K562 (cell line): ENCODE measurements around the gene SRCAP. TPM values are rescaled to one million over a fixed set of nuclear protein-coding genes. Genes with fewer than 3 reads are reported as not detected.

Source experiments
- CBX8 ChIP-seq: fragments of 200-600 bp; sonication (generic); IDR thresholded peaks from 2 replicates; pipeline ENCODE4 v1.6.1; 2012; ENCODE audit warnings: borderline replicate concordance, mixed run types, low read depth, mild to moderate bottlenecking, moderate library complexity, mixed read lengths, low read length, control low read depth, inconsistent platforms; ENCODE audit not compliant: poor library complexity, severe bottlenecking; ENCODE audit errors: extremely low read depth
- CCNT2 ChIP-seq: IDR thresholded peaks from 2 replicates; pipeline ENCODE4 v1.6.1; 2011; ENCODE audit warnings: borderline replicate concordance, low read depth, mild to moderate bottlenecking, moderate library complexity, mixed read lengths, low read length; ENCODE audit not compliant: insufficient read length; ENCODE audit errors: extremely low read depth
- CREBBP ChIP-seq: IDR thresholded peaks from one replicate; pipeline ENCODE4 v1.6.1; 2012; ENCODE audit warnings: low read depth, mild to moderate bottlenecking, control low read depth, inconsistent platforms, low read length
- DPF2 ChIP-seq: fragments of 450-650 bp; IDR thresholded peaks from 2 replicates; pipeline ENCODE4 v1.6.1; 2016
- ETS2 ChIP-seq: IDR thresholded peaks from 2 replicates; pipeline ENCODE4 v1.6.1; 2016; ENCODE audit warnings: borderline replicate concordance, missing genetic modification characterization, mild to moderate bottlenecking, moderate library complexity, missing compliant biosample characterization; ENCODE audit not compliant: poor library complexity, severe bottlenecking
- KLF16 ChIP-seq: IDR thresholded peaks from 2 replicates; pipeline ENCODE4 v1.6.1; 2016; ENCODE audit warnings: antibody characterized with exemption
- SAFB2 ChIP-seq: fragments of 200-400 bp; formaldehyde crosslinking; IDR thresholded peaks from 2 replicates; pipeline ENCODE4 v1.6.1; 2018; ENCODE audit warnings: borderline replicate concordance, low read length, low read depth, moderate library complexity; ENCODE audit not compliant: severe bottlenecking
- ZNF224 ChIP-seq: sonication (generic); formaldehyde crosslinking; IDR thresholded peaks from 2 replicates; pipeline ENCODE4 v1.8.0; 2022; ENCODE audit warnings: mild to moderate bottlenecking, missing genetic modification reagents
- ZNF507 ChIP-seq: conservative IDR thresholded peaks from 2 replicates; pipeline ENCODE4 v1.6.1; 2017; ENCODE audit warnings: missing genetic modification characterization, missing compliant biosample characterization
- ZSCAN29 ChIP-seq: fragments of 450-650 bp; IDR thresholded peaks from 2 replicates; pipeline ENCODE4 v1.6.1; 2017
- polyA plus RNA-seq, 8 experiments: library from polyadenylated mRNA; depleted of rRNA in 4 of 8; stranded (reverse) in 5 of 8; unstranded in 3 of 8; fragments of >200 nt; fragmentation: Nextera tagmentation in 2 of 8; fragmentation: Illumina TruSeq in 1 of 8; extraction: Ambion mirVana in 2 of 8; extraction: Trizol in 1 of 8; gene quantifications; 2 replicates each; pipeline versions ENCODE4 v1.2.1 to v1.2.3, GENCODE V29; 2011 to 2014; ENCODE audit warnings: inconsistent platforms in 1 of 8, missing spikeins in 1 of 8
- total RNA-seq, 7 experiments: library from RNA; depleted of rRNA in 6 of 7; stranded (reverse); fragments of >200 nt in 6 of 7; fragmentation: Illumina TruSeq in 2 of 7; extraction: Trizol in 2 of 7; gene quantifications; 2 replicates each; pipeline versions ENCODE4 v1.2.1 to v1.2.3, GENCODE V29; 2011 to 2021; ENCODE audit warnings: low replicate concordance in 1 of 7
- TF ChIP-seq, protein P1 (sequence below), 2 experiments: fragments of 450-650 bp; IDR thresholded peaks; 2 replicates each; pipeline ENCODE4 v1.6.1; 2018; ENCODE audit warnings: mild to moderate bottlenecking in 2 of 2, low read depth in 1 of 2; ENCODE audit not compliant: partially characterized antibody in 2 of 2
- TF ChIP-seq, protein P2 (sequence below): sonication (generic); formaldehyde crosslinking; IDR thresholded peaks from 2 replicates; pipeline ENCODE4 v1.5.0; 2020; ENCODE audit warnings: missing genetic modification reagents
- TF ChIP-seq, protein P3 (sequence below), 3 experiments: IDR thresholded peaks in 2 of 3; conservative IDR thresholded peaks in 1 of 3; 2 replicates each; pipeline ENCODE4 v1.5.1; 2011 to 2012; ENCODE audit warnings: low read length in 3 of 3, mild to moderate bottlenecking in 3 of 3, control low read depth in 2 of 3, improper control_type of control experiment in 1 of 3, inconsistent platforms in 1 of 3, low read depth in 1 of 3, mixed read lengths in 1 of 3, moderate library complexity in 1 of 3; ENCODE audit not compliant: insufficient read depth in 2 of 3
- TF ChIP-seq, protein P4 (sequence below): fragments of 450-650 bp; conservative IDR thresholded peaks from 2 replicates; pipeline ENCODE4 v1.6.1; 2016; ENCODE audit warnings: missing genetic modification characterization, low read depth, mild to moderate bottlenecking, missing compliant biosample characterization, moderate library complexity
- TF ChIP-seq, protein P5 (sequence below): fragments of 250-450 bp; sonication (Bioruptor Pico); IDR thresholded peaks from 2 replicates; pipeline ENCODE4 v1.8.0; 2021; ENCODE audit warnings: borderline replicate concordance, mild to moderate bottlenecking, moderate library complexity; ENCODE audit not compliant: poor library complexity, severe bottlenecking
- TF ChIP-seq, protein P6 (sequence below): fragments of 450-650 bp; formaldehyde crosslinking; IDR thresholded peaks from 2 replicates; pipeline ENCODE4 v1.4.0; 2022; ENCODE audit warnings: mild to moderate bottlenecking, moderate library complexity

Gene SRCAP
- total and polyA plus RNA-seq, 9 of the 15 experiments (the other 6 are each of a cell fraction or from before 2014, with no cell fraction given) = 0.21 to 62.6 (median 5.8) TPM

DNA sequence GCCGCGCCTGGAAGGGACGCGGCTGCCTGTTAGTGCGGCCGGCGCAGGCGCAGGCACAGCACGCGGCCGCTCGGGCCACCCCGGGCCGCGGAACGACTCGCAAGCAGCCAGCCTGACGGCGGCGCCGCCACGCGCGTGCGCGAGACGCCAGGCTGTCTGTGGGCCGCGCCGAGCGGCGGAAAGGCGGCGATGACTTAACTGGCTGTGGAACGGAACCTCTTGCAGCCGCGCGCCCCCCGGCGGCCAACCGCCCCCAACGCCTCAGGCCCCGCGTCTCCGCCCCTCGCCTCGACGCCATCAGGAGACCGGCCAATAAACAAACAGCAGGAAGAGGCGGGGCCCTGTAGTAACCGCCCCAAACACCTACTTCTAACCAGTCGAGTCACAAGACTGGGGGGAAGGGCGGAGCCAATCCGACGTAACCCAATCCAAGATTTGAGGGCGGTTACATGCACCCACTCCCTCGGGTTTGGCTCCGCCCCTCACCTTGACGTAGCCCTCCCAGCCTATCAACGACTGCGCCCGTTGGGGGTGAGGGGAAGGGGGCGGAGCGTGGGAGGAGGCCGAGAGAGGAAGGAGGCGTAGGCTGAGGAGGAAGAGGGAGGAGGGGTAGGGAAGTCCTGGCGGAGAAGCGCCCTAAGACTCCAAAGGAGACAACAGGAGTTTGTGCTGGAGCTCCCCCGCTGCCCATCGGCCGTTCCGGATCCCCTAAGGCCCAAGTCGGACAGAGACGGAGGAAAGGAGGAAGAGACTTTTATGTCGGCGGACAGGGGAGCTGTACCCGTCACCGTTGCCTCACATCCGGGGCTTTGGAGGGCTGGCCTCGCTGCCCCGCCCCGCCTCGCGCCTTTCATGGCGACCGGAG, 40.9 kb upstream of the SRCAP start, which contains the start of gene FBRS (continued):
- TF ChIP-seq, protein P1, sequence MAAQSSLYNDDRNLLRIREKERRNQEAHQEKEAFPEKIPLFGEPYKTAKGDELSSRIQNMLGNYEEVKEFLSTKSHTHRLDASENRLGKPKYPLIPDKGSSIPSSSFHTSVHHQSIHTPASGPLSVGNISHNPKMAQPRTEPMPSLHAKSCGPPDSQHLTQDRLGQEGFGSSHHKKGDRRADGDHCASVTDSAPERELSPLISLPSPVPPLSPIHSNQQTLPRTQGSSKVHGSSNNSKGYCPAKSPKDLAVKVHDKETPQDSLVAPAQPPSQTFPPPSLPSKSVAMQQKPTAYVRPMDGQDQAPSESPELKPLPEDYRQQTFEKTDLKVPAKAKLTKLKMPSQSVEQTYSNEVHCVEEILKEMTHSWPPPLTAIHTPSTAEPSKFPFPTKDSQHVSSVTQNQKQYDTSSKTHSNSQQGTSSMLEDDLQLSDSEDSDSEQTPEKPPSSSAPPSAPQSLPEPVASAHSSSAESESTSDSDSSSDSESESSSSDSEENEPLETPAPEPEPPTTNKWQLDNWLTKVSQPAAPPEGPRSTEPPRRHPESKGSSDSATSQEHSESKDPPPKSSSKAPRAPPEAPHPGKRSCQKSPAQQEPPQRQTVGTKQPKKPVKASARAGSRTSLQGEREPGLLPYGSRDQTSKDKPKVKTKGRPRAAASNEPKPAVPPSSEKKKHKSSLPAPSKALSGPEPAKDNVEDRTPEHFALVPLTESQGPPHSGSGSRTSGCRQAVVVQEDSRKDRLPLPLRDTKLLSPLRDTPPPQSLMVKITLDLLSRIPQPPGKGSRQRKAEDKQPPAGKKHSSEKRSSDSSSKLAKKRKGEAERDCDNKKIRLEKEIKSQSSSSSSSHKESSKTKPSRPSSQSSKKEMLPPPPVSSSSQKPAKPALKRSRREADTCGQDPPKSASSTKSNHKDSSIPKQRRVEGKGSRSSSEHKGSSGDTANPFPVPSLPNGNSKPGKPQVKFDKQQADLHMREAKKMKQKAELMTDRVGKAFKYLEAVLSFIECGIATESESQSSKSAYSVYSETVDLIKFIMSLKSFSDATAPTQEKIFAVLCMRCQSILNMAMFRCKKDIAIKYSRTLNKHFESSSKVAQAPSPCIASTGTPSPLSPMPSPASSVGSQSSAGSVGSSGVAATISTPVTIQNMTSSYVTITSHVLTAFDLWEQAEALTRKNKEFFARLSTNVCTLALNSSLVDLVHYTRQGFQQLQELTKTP (IDR thresholded peaks at IDR 0.05; ENCODE audit: low read depth in 1 of 2, partially characterized antibody in 2 of 2) = no peak
- TF ChIP-seq ZNF507 (tag) (no peak), SAFB2 (no peak), ZSCAN29 (no peak), KLF16 (no peak), DPF2 (peak; percentile 63), ETS2 (tag) (no peak), CBX8 (no peak), CCNT2 (peak; percentile 95), ZNF224 (CRISPR knock-in tag) (no peak), CREBBP (no peak)
- TF ChIP-seq, protein P2, sequence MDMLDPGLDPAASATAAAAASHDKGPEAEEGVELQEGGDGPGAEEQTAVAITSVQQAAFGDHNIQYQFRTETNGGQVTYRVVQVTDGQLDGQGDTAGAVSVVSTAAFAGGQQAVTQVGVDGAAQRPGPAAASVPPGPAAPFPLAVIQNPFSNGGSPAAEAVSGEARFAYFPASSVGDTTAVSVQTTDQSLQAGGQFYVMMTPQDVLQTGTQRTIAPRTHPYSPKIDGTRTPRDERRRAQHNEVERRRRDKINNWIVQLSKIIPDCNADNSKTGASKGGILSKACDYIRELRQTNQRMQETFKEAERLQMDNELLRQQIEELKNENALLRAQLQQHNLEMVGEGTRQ (CRISPR knock-in tag) = no peak
- TF ChIP-seq, protein P3, sequence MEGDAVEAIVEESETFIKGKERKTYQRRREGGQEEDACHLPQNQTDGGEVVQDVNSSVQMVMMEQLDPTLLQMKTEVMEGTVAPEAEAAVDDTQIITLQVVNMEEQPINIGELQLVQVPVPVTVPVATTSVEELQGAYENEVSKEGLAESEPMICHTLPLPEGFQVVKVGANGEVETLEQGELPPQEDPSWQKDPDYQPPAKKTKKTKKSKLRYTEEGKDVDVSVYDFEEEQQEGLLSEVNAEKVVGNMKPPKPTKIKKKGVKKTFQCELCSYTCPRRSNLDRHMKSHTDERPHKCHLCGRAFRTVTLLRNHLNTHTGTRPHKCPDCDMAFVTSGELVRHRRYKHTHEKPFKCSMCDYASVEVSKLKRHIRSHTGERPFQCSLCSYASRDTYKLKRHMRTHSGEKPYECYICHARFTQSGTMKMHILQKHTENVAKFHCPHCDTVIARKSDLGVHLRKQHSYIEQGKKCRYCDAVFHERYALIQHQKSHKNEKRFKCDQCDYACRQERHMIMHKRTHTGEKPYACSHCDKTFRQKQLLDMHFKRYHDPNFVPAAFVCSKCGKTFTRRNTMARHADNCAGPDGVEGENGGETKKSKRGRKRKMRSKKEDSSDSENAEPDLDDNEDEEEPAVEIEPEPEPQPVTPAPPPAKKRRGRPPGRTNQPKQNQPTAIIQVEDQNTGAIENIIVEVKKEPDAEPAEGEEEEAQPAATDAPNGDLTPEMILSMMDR (IDR thresholded peaks at IDR 0.05 in 2 of 3, conservative IDR thresholded peaks at IDR 0.05 in 1 of 3; ENCODE audit: insufficient read depth in 2 of 3, low read depth in 1 of 3, low read length in 3 of 3) = peak; percentile 90 to 97 (median 90)
- TF ChIP-seq, protein P4, sequence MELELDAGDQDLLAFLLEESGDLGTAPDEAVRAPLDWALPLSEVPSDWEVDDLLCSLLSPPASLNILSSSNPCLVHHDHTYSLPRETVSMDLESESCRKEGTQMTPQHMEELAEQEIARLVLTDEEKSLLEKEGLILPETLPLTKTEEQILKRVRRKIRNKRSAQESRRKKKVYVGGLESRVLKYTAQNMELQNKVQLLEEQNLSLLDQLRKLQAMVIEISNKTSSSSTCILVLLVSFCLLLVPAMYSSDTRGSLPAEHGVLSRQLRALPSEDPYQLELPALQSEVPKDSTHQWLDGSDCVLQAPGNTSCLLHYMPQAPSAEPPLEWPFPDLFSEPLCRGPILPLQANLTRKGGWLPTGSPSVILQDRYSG = no peak
- TF ChIP-seq, protein P5, sequence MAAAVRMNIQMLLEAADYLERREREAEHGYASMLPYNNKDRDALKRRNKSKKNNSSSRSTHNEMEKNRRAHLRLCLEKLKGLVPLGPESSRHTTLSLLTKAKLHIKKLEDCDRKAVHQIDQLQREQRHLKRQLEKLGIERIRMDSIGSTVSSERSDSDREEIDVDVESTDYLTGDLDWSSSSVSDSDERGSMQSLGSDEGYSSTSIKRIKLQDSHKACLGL = no peak
- TF ChIP-seq, protein P6, sequence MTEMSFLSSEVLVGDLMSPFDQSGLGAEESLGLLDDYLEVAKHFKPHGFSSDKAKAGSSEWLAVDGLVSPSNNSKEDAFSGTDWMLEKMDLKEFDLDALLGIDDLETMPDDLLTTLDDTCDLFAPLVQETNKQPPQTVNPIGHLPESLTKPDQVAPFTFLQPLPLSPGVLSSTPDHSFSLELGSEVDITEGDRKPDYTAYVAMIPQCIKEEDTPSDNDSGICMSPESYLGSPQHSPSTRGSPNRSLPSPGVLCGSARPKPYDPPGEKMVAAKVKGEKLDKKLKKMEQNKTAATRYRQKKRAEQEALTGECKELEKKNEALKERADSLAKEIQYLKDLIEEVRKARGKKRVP (CRISPR knock-in tag) = peak; percentile 63; the same call in 1 of the 2 replicates
